Karpas-422 (cell line): Measurements from ENCODE around the gene TPP1. TPM values are rescaled to one million over a fixed set of nuclear protein-coding genes. Genes with fewer than 3 reads are reported as not detected.

Experiments
- DNase-seq: peaks from one replicate; pipeline ENCODE4 v3.0.0-alpha.2; 2015
- H2AFZ ChIP-seq: fragments of 200-600 bp; sonication (generic); 2 replicates; pipeline ENCODE4 v1.6.1; 2014; ENCODE audit warnings: antibody characterized with exemption, low read length, mixed read lengths
- H3K27ac ChIP-seq: fragments of 200-600 bp; sonication (generic); 2 replicates; pipeline ENCODE4 v1.5.1; 2014; ENCODE audit warnings: mild to moderate bottlenecking, low read length, moderate library complexity
- H3K27me3 ChIP-seq: fragments of 200-600 bp; sonication (generic); 2 replicates; pipeline ENCODE4 v1.6.1; 2014; ENCODE audit warnings: low read length, mixed read lengths
- H3K36me3 ChIP-seq: fragments of 200-600 bp; sonication (generic); 2 replicates; pipeline ENCODE4 v1.6.1; 2014; ENCODE audit warnings: low read length, mixed read lengths; ENCODE audit not compliant: insufficient read depth
- H3K4me1 ChIP-seq: fragments of 200-600 bp; sonication (generic); 2 replicates; pipeline ENCODE4 v1.6.1; 2014; ENCODE audit warnings: mild to moderate bottlenecking, low read length, mixed read lengths
- H3K4me2 ChIP-seq: fragments of 200-600 bp; sonication (generic); 2 replicates; pipeline ENCODE4 v1.6.1; 2014; ENCODE audit warnings: low read length, low read depth, mild to moderate bottlenecking; ENCODE audit not compliant: poor library complexity, severe bottlenecking
- H3K4me3 ChIP-seq: fragments of 200-600 bp; sonication (generic); 2 replicates; pipeline ENCODE4 v1.5.1; 2014; ENCODE audit warnings: mild to moderate bottlenecking, antibody characterized with exemption, low read length, mixed read lengths
- H3K79me2 ChIP-seq: fragments of 200-600 bp; sonication (generic); 2 replicates; pipeline ENCODE4 v1.6.1; 2014; ENCODE audit warnings: mild to moderate bottlenecking, low read length, mixed read lengths
- H3K9ac ChIP-seq: fragments of 200-600 bp; sonication (generic); 2 replicates; pipeline ENCODE4 v1.6.0; 2014; ENCODE audit warnings: low read length
- H3K9me2 ChIP-seq: fragments of 200-600 bp; sonication (generic), shearing (Covaris generic); replicated peaks from 2 replicates; pipeline ENCODE4 v1.6.0; 2014; ENCODE audit warnings: mild to moderate bottlenecking, low read length, moderate library complexity; ENCODE audit not compliant: insufficient read depth
- H3K9me3 ChIP-seq: fragments of 300-700, 200-600 bp; sonication (generic); 2 replicates; pipeline ENCODE4 v1.6.1; 2014; ENCODE audit warnings: low read length, mixed read lengths
- H4K20me1 ChIP-seq: fragments of 200-600 bp; sonication (generic); 2 replicates; pipeline ENCODE4 v1.6.1; 2014; ENCODE audit warnings: mild to moderate bottlenecking, antibody characterized with exemption, low read length, low read depth; ENCODE audit not compliant: insufficient read depth
- total RNA-seq: library from RNA; depleted of rRNA; stranded (reverse); fragments of >200 nt; shearing (Covaris generic); gene quantifications from 2 replicates; pipeline ENCODE4 v1.2.3, GENCODE V29; 2014; ENCODE audit warnings: low replicate concordance

The TPP1 gene
- total RNA-seq, 1 experiment from 2014 or later = 41.5 TPM

DNA sequence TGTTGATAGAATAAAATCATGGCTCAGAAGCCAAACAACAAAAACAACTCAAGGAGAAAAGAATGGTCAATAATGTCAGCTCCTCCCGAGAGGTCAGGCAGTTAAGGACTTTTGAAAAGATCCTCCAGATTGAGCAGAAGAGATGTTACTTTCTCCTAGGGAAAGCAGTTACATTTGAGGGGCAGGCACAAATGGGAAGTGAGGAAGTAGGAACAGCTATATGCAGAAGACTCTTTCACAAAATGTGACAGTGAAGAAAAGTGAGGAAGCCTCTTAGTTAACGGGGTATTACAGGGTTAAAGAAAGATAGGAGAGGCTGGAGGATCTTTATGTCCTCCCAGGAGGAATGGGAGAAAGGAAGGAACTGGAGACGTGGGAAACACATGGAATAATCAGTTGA is 33.0 kb upstream of the TPP1 start:
- Histone ChIP-seq H4K20me1 (no peaks in the 10 kb centered on the region), H3K79me2 (no peaks in the 10 kb centered on the region), H3K4me2 (no peak overlapping the region), H2AFZ (no peak overlapping the region), H3K36me3 (no peaks in the 10 kb centered on the region), H3K4me1 (peaks cover 2% of the 10 kb centered on the region), H3K9me3 (no peaks in the 10 kb centered on the region), H3K27me3 (no peaks in the 10 kb centered on the region), H3K9me2 (no peaks in the 10 kb centered on the region), H3K27ac (no peak overlapping the region), H3K4me3 (no peak overlapping the region), H3K9ac (no peak overlapping the region)
- no peak for DNase-seq

DNA sequence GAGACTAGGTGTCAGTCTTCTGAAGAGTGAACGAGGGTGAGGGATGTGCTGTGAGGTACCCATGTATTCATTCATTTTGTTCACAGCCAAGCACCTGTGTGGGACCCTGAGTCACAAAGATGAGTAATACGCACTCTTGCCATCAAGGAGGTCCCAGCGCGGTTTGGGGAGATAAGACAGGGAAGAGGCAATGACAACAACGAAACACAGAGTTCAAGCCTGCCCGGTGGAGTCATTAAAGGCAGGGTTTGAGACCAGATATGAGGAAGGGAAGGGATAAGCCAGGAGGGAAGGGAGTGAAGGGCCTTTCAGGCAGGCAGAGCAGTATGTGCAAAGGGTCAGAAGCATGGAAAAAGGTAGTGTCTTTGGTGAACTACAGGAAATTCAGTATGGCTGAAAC is 31.8 kb upstream of the TPP1 start:
- H3K4me2 ChIP-seq = no peak overlapping the region
- H3K4me3 ChIP-seq = no peak overlapping the region
- no peaks in the 10 kb centered on the region for H3K36me3 ChIP-seq
- H2AFZ ChIP-seq = no peak overlapping the region
- H3K27me3 ChIP-seq = no peaks in the 10 kb centered on the region
- no peak for DNase-seq
- H3K79me2 ChIP-seq = no peaks in the 10 kb centered on the region
- H3K9me2 ChIP-seq = no peaks in the 10 kb centered on the region
- no peaks in the 10 kb centered on the region for H4K20me1 ChIP-seq
- no peak overlapping the region for H3K9ac ChIP-seq
- H3K9me3 ChIP-seq = no peaks in the 10 kb centered on the region
- H3K27ac ChIP-seq = no peak overlapping the region
- peaks cover 12% of the 10 kb centered on the region for H3K4me1 ChIP-seq

GRCh38 chr11:6650104-6650503 is 30.9 kb upstream of the TPP1 start:
- no peak overlapping the region for H3K4me3 ChIP-seq
- H3K79me2 ChIP-seq = no peaks in the 10 kb centered on the region

DNA sequence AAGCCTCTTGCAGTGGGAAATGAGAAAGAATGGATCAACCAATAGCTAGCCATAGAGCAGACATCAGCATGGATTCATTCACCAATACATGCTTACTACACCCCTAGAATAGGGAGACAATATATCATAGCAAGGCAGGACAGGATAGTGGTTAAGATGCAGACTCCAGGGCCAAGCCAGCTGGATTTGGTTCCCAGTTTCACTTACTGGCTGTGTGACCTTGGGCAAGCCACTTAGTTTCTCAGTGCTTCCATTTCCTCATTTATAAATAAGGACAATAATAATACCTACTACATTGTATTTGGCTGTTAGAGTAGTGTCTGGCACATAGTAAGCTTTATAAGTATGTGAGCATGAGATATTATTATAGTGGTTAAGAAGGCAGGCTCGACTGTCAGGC is 29.3 kb upstream of the TPP1 start:
- no peaks in the 10 kb centered on the region for H3K27me3 ChIP-seq
- no peaks in the 10 kb centered on the region for H3K9me2 ChIP-seq
- no peak overlapping the region for H3K4me2 ChIP-seq
- H3K27ac ChIP-seq = no peak overlapping the region
- no peak for DNase-seq
- H3K9ac ChIP-seq = no peak overlapping the region
- peaks cover 12% of the 10 kb centered on the region for H3K4me1 ChIP-seq
- H2AFZ ChIP-seq = no peak overlapping the region
- no peaks in the 10 kb centered on the region for H3K36me3 ChIP-seq
- H3K9me3 ChIP-seq = no peaks in the 10 kb centered on the region
- H3K79me2 ChIP-seq = no peaks in the 10 kb centered on the region
- no peaks in the 10 kb centered on the region for H4K20me1 ChIP-seq
- no peak overlapping the region for H3K4me3 ChIP-seq

More at GRCh38 chr11:6650104-6650503, 30.9 kb upstream of the TPP1 start:
- no peaks in the 10 kb centered on the region for H4K20me1 ChIP-seq
- H3K27ac ChIP-seq = no peak overlapping the region
- no peak for DNase-seq
- peaks cover 12% of the 10 kb centered on the region for H3K4me1 ChIP-seq
- no peaks in the 10 kb centered on the region for H3K27me3 ChIP-seq
- H2AFZ ChIP-seq = no peak overlapping the region
- no peaks in the 10 kb centered on the region for H3K9me3 ChIP-seq
- no peaks in the 10 kb centered on the region for H3K36me3 ChIP-seq
- no peaks in the 10 kb centered on the region for H3K9me2 ChIP-seq
- H3K4me2 ChIP-seq = no peak overlapping the region
- H3K9ac ChIP-seq = no peak overlapping the region

- Histone ChIP-seq H3K4me3 (no peak overlapping the region), H3K79me2 (no peaks in the 10 kb centered on the region), H2AFZ (no peak overlapping the region), H3K4me1 (peaks cover 12% of the 10 kb centered on the region), H4K20me1 (no peaks in the 10 kb centered on the region), H3K27ac (no peak overlapping the region), H3K27me3 (no peaks in the 10 kb centered on the region), H3K9ac (no peak overlapping the region), H3K9me2 (no peaks in the 10 kb centered on the region), H3K4me2 (no peak overlapping the region), H3K9me3 (no peaks in the 10 kb centered on the region), H3K36me3 (no peaks in the 10 kb centered on the region)
- no peak for DNase-seq
Observed at GRCh38 chr11:6647836-6648235, 28.6 kb upstream of the TPP1 start.

DNA sequence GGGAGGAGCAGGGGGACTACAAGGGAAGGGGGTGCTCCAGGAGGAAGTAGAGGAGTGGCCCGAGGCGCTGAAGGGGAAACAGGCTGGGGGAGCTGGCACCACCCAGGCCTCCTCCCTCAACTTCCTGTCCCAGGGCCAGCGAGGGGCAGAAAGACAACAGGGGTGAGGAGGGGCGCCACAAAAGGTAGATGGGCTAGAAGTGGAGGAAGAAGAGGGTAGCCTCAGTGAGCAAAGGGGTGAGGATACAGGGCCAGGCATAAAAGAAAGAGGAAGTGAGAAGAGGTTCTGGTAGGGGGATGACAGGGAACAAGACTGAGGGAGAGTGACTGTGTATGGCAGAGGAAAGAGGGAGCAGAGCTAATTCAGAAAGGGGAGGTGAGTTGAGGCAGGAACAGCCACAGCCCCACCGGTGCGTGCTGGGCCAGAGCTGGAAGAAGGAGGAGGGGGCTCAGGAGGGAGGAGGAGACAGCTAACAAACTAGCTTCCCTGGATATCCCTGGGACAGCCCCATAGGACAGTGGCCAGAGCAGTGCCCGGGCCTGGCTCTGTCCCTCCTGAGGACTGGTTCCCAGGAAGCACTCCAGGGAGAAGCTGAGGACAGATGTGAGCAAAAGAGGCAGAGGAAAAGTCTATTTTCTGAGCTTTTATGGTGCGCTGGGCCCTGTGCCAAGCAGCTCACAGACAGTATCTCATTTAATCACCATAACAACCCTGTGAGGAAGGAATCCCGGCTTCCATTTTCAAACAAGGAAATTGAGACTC is 27.9 kb upstream of the TPP1 start:
- Histone ChIP-seq H3K27me3 (no peaks in the 10 kb centered on the region), H3K9me2 (no peaks in the 10 kb centered on the region), H3K9ac (peak overlapping the region; percentile 25), H3K4me1 (peaks cover 12% of the 10 kb centered on the region), H3K9me3 (no peaks in the 10 kb centered on the region), H3K79me2 (no peaks in the 10 kb centered on the region), H3K36me3 (no peaks in the 10 kb centered on the region), H4K20me1 (no peaks in the 10 kb centered on the region), H3K4me3 (peak overlapping the region; percentile 13; the same call in 1 of the 2 replicates), H3K4me2 (peak overlapping the region; percentile 18), H3K27ac (no peak overlapping the region), H2AFZ (peak overlapping the region; percentile 90)
- DNase-seq = peak; percentile 61

DNA sequence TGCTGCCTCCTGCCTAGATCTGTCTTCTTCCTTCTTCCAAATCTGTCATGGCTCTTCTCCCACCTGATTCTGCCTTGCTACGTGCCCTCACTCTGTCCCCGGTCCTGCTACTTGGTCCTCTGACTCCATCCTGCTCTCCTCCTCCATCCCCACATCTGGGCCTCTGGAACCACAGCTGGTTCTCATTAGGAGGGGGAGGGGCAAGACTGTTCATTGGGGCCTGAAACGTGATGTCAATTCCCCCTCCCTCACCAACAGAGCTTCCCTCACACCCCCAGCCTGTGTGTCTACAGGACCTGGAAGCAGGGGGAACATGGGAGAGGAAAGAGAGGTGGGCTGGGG is 27.3 kb upstream of the TPP1 start:
- no peaks in the 10 kb centered on the region for H4K20me1 ChIP-seq
- no peaks in the 10 kb centered on the region for H3K9me2 ChIP-seq
- H3K27ac ChIP-seq = no peak overlapping the region
- H3K9ac ChIP-seq = peak overlapping the region; percentile 25
- H2AFZ ChIP-seq = peak overlapping the region; percentile 90
- H3K9me3 ChIP-seq = no peaks in the 10 kb centered on the region
- no peaks in the 10 kb centered on the region for H3K79me2 ChIP-seq
- peak overlapping the region; percentile 18 for H3K4me2 ChIP-seq
- peak overlapping the region; percentile 13; the same call in 1 of the 2 replicates for H3K4me3 ChIP-seq
- DNase-seq = no peak
- no peaks in the 10 kb centered on the region for H3K36me3 ChIP-seq
- H3K4me1 ChIP-seq = peaks cover 12% of the 10 kb centered on the region
- H3K27me3 ChIP-seq = no peaks in the 10 kb centered on the region

DNA sequence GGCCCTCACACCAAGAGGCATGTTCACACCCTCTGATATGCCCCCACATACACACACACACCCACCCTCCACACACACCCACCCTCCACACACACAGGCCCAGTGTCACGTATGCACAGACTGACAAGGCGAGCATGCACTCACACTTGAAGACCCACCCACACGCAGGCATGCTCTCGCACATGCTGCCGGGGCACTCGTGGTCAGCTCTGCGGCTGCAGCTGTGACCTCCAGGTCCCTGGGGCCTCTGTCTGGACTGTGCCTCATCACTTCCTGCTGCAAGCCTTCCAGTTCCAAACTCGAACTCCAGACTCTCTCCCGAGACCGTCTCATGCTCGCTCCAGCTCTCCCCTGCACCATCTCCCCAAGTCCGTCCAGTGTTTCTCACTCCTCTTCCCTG is 26.8 kb upstream of the TPP1 start:
- Histone ChIP-seq H4K20me1 (no peaks in the 10 kb centered on the region), H3K4me1 (peaks cover 12% of the 10 kb centered on the region), H3K79me2 (no peaks in the 10 kb centered on the region), H2AFZ (peak overlapping the region; percentile 90), H3K9me3 (no peaks in the 10 kb centered on the region), H3K9ac (no peak overlapping the region), H3K27me3 (no peaks in the 10 kb centered on the region), H3K27ac (no peak overlapping the region), H3K36me3 (no peaks in the 10 kb centered on the region), H3K4me3 (no peak overlapping the region), H3K9me2 (no peaks in the 10 kb centered on the region), H3K4me2 (no peak overlapping the region)
- no peak for DNase-seq
